ENCODE results near the gene LRCOL1.

Gene LRCOL1

DNA sequence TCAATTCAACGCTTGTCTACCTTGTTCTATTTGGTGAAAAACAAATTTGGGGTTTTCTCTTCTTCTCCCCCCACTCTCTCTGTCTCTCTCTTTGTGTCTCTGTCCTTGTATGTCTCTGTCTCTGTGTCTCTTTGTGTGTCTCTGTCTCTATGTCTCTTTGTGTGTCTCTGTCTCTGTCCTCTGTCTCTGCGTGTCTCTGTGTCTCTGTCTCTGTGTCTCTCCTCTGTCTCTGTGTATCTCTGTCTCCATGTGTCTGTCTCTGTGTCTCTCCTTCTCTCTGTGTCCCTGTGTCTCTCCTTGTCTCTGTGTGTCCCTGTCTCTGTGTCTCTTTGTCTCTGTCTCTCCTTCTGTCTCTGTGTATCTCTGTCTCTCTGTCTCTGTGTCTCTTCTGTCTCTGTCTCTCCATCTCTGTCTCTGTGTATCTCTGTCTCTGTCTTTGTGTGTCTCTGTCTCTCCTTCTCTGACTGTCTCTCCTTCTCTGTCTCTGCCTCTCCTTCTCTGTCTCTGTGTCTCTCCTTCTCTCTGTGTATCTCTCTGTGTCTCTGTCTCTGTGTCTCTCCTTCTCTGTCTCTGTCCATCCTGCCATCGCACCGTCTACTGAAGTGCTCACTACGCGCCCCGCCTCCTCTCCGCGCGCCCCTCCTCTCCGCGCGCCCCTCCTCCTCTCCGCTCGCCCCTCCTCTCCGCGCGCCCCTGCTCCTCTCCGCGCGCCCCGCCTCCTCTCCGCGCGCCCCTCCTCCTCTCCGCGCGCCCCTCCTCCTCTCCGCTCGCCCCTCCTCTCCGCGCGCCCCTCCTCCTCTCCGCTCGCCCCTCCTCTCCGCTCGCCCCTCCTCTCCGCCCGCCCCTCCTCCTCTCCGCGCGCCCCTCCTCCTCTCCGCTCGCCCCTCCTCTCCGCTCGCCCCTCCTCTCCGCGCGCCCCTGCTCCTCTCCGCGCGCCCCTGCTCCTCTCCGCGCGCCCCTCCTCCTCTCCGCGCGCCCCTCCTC lies 12.8 kb downstream of the LRCOL1 start (continued):
- TF ChIP-seq, protein P1, sequence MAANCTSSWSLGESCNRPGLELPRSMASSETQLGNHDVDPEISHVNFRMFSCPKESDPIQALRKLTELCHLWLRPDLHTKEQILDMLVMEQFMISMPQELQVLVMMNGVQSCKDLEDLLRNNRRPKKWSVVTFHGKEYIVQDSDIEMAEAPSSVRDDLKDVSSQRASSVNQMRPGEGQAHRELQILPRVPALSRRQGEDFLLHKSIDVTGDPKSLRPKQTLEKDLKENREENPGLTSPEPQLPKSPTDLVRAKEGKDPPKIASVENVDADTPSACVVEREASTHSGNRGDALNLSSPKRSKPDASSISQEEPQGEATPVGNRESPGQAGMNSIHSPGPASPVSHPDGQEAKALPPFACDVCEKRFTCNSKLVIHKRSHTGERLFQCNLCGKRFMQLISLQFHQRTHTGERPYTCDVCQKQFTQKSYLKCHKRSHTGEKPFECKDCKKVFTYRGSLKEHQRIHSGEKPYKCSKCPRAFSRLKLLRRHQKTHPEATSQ (tag by site-specific recombination; IDR thresholded peaks at IDR 0.05), result peak; percentile 57; the same call in 1 of the 2 replicates
- TF ChIP-seq ZNF112 (tag by site-specific recombination; IDR thresholded peaks at IDR 0.05) (no peak), ZNF791 (tag by site-specific recombination; IDR thresholded peaks at IDR 0.05) (peak; percentile 59; the same call in 1 of the 2 replicates), ZNF404 (tag by site-specific recombination; IDR thresholded peaks at IDR 0.05) (no peak), ZNF239 (tag by site-specific recombination; IDR thresholded peaks at IDR 0.05) (no peak), ZNF426 (tag by site-specific recombination; IDR thresholded peaks at IDR 0.05) (no peak), ZNF155 (tag by site-specific recombination; IDR thresholded peaks at IDR 0.05) (peak; percentile 22; the same call in 1 of the 2 replicates), ZNF558 (tag by site-specific recombination; IDR thresholded peaks at IDR 0.05) (no peak), ZSCAN23 (tag by site-specific recombination; IDR thresholded peaks at IDR 0.05) (peak; percentile 70; the same call in 1 of the 2 replicates), ZNF514 (tag by site-specific recombination; IDR thresholded peaks at IDR 0.05) (no peak), ZBTB8A (tag by site-specific recombination; IDR thresholded peaks at IDR 0.05) (no peak), SETDB1 (IDR thresholded peaks at IDR 0.05; ENCODE audit: insufficient read length, low read length) (no peak), ZNF707 (tag by site-specific recombination; IDR thresholded peaks at IDR 0.05) (no peak), ZBTB1 (tag by site-specific recombination; IDR thresholded peaks at IDR 0.05) (no peak), ZFP37 (tag by site-specific recombination; IDR thresholded peaks at IDR 0.05) (no peak), ZNF610 (tag by site-specific recombination; IDR thresholded peaks at IDR 0.05; ENCODE audit: borderline replicate concordance) (no peak; the same call in 1 of the 2 replicates), OVOL3 (tag by site-specific recombination; IDR thresholded peaks at IDR 0.05) (peak; percentile 66), ZEB2 (tag by site-specific recombination; IDR thresholded peaks at IDR 0.05) (no peak), ZNF16 (tag by site-specific recombination; IDR thresholded peaks at IDR 0.05; ENCODE audit: low read depth) (no peak), ZNF548 (tag by site-specific recombination; IDR thresholded peaks at IDR 0.05) (peak; percentile 30; the same call in 1 of the 2 replicates), TCF7L2 (IDR thresholded peaks at IDR 0.05; ENCODE audit: borderline replicate concordance, low read depth, low read length) (no peak)
- TF ChIP-seq, protein P2, sequence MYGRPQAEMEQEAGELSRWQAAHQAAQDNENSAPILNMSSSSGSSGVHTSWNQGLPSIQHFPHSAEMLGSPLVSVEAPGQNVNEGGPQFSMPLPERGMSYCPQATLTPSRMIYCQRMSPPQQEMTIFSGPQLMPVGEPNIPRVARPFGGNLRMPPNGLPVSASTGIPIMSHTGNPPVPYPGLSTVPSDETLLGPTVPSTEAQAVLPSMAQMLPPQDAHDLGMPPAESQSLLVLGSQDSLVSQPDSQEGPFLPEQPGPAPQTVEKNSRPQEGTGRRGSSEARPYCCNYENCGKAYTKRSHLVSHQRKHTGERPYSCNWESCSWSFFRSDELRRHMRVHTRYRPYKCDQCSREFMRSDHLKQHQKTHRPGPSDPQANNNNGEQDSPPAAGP (tag by site-specific recombination; IDR thresholded peaks at IDR 0.05), result peak; percentile 63
- TF ChIP-seq, protein P3, sequence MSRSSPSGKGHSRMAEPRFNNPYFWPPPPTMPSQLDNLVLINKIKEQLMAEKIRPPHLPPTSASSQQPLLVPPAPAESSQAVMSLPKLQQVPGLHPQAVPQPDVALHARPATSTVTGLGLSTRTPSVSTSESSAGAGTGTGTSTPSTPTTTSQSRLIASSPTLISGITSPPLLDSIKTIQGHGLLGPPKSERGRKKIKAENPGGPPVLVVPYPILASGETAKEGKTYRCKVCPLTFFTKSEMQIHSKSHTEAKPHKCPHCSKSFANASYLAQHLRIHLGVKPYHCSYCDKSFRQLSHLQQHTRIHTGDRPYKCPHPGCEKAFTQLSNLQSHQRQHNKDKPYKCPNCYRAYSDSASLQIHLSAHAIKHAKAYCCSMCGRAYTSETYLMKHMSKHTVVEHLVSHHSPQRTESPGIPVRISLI (tag by site-specific recombination; IDR thresholded peaks at IDR 0.05), result no peak
- TF ChIP-seq, protein P4, sequence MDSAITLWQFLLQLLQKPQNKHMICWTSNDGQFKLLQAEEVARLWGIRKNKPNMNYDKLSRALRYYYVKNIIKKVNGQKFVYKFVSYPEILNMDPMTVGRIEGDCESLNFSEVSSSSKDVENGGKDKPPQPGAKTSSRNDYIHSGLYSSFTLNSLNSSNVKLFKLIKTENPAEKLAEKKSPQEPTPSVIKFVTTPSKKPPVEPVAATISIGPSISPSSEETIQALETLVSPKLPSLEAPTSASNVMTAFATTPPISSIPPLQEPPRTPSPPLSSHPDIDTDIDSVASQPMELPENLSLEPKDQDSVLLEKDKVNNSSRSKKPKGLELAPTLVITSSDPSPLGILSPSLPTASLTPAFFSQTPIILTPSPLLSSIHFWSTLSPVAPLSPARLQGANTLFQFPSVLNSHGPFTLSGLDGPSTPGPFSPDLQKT (IDR thresholded peaks at IDR 0.05; ENCODE audit: borderline replicate concordance, low read depth, low read length), result no peak
- TF ChIP-seq, protein P5, sequence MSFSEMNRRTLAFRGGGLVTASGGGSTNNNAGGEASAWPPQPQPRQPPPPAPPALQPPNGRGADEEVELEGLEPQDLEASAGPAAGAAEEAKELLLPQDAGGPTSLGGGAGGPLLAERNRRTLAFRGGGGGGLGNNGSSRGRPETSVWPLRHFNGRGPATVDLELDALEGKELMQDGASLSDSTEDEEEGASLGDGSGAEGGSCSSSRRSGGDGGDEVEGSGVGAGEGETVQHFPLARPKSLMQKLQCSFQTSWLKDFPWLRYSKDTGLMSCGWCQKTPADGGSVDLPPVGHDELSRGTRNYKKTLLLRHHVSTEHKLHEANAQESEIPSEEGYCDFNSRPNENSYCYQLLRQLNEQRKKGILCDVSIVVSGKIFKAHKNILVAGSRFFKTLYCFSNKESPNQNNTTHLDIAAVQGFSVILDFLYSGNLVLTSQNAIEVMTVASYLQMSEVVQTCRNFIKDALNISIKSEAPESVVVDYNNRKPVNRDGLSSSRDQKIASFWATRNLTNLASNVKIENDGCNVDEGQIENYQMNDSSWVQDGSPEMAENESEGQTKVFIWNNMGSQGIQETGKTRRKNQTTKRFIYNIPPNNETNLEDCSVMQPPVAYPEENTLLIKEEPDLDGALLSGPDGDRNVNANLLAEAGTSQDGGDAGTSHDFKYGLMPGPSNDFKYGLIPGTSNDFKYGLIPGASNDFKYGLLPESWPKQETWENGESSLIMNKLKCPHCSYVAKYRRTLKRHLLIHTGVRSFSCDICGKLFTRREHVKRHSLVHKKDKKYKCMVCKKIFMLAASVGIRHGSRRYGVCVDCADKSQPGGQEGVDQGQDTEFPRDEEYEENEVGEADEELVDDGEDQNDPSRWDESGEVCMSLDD (tag by site-specific recombination; IDR thresholded peaks at IDR 0.05), result peak; percentile 84
- TF ChIP-seq, protein P6, sequence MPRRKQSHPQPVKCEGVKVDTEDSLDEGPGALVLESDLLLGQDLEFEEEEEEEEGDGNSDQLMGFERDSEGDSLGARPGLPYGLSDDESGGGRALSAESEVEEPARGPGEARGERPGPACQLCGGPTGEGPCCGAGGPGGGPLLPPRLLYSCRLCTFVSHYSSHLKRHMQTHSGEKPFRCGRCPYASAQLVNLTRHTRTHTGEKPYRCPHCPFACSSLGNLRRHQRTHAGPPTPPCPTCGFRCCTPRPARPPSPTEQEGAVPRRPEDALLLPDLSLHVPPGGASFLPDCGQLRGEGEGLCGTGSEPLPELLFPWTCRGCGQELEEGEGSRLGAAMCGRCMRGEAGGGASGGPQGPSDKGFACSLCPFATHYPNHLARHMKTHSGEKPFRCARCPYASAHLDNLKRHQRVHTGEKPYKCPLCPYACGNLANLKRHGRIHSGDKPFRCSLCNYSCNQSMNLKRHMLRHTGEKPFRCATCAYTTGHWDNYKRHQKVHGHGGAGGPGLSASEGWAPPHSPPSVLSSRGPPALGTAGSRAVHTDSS (tag by site-specific recombination; IDR thresholded peaks at IDR 0.05), result no peak
- TF ChIP-seq, protein P7, sequence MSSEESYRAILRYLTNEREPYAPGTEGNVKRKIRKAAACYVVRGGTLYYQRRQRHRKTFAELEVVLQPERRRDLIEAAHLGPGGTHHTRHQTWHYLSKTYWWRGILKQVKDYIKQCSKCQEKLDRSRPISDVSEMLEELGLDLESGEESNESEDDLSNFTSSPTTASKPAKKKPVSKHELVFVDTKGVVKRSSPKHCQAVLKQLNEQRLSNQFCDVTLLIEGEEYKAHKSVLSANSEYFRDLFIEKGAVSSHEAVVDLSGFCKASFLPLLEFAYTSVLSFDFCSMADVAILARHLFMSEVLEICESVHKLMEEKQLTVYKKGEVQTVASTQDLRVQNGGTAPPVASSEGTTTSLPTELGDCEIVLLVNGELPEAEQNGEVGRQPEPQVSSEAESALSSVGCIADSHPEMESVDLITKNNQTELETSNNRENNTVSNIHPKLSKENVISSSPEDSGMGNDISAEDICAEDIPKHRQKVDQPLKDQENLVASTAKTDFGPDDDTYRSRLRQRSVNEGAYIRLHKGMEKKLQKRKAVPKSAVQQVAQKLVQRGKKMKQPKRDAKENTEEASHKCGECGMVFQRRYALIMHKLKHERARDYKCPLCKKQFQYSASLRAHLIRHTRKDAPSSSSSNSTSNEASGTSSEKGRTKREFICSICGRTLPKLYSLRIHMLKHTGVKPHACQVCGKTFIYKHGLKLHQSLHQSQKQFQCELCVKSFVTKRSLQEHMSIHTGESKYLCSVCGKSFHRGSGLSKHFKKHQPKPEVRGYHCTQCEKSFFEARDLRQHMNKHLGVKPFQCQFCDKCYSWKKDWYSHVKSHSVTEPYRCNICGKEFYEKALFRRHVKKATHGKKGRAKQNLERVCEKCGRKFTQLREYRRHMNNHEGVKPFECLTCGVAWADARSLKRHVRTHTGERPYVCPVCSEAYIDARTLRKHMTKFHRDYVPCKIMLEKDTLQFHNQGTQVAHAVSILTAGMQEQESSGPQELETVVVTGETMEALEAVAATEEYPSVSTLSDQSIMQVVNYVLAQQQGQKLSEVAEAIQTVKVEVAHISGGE (tag by site-specific recombination; conservative IDR thresholded peaks at IDR 0.05; ENCODE audit: low read depth), result no peak
